ENCODE data around the gene MYLK. TPM values are rescaled to one million over a fixed set of nuclear protein-coding genes. Genes with fewer than 3 reads are reported as not detected.

MYLK gene
- total and polyA plus RNA-seq, 2 donors, result 5.4 to 11.5 TPM

- Histone ChIP-seq H3K27me3 (ENCODE audit: control insufficient read depth in 2 of 2, insufficient read depth in 1 of 2, low read length in 1 of 2) (peaks cover 0 to 7% of the 10 kb centered on the region in 2 donors), H3K27ac (ENCODE audit: low read depth in 1 of 2, low read length in 1 of 2) (peak within 1 kb of the TSS; percentile 91 to 94), H3K36me3 (ENCODE audit: control insufficient read depth in 2 of 2, insufficient read depth in 2 of 2, low read length in 1 of 2) (peaks cover 0 to under 1% of the 10 kb centered on the region in 2 donors), H3K4me3 (ENCODE audit: low read length in 2 of 2) (peak within 1 kb of the TSS; percentile 98 to 99), H3K9me3 (ENCODE audit: control insufficient read depth in 2 of 2, insufficient read depth in 1 of 2, low read length in 1 of 2) (peaks cover 2 to 12% of the 10 kb centered on the region in 2 donors), H3K4me1 (ENCODE audit: control insufficient read depth in 2 of 2, insufficient read depth in 2 of 2, low read length in 2 of 2) (peaks cover 2 to 14% of the 10 kb centered on the region in 2 donors)
- peak; percentile 84 to 96 (median 92) for DNase-seq (ENCODE audit: low read depth in 6 of 9, low spot score in 9 of 9)
- under 1% methylated on average over 54 of the region's 54 CpGs for WGBS
Measured at GRCh38 chr3:123584988-123585937, 298.9 kb downstream of the MYLK start, which contains the start of gene HACD2. Gene HACD2 (minus strand): TSS chr3:123585053. CDS start chr3:123585027, 26 bp downstream.

- Histone ChIP-seq H3K4me1 (ENCODE audit: control insufficient read depth in 2 of 2, insufficient read depth in 2 of 2, low read length in 2 of 2) (peaks cover 2 to 14% of the 10 kb centered on the region in 2 donors), H3K4me3 (ENCODE audit: low read length in 2 of 2) (peak overlapping the region; percentile 98 to 99), H3K9me3 (ENCODE audit: control insufficient read depth in 2 of 2, insufficient read depth in 1 of 2, low read length in 1 of 2) (peaks cover 0 to 5% of the 10 kb centered on the region in 2 donors), H3K36me3 (ENCODE audit: control insufficient read depth in 2 of 2, insufficient read depth in 2 of 2, low read length in 1 of 2) (peaks cover 0 to 3% of the 10 kb centered on the region in 2 donors), H3K27ac (ENCODE audit: low read depth in 1 of 2, low read length in 1 of 2) (peak overlapping the region in 1 of 2 donors; percentile 81), H3K27me3 (ENCODE audit: control insufficient read depth in 2 of 2, insufficient read depth in 1 of 2, low read length in 1 of 2) (peaks cover 0 to 7% of the 10 kb centered on the region in 2 donors)
- DNase-seq (ENCODE audit: low read depth in 6 of 9, low spot score in 9 of 9), result peak in 5 of 9 donors; percentile 5 to 35 (median 18)
- WGBS, result under 1% methylated on average over 65 of the region's 65 CpGs
Measured at GRCh38 chr3:123584284-123584987, 299.7 kb downstream of the MYLK start.

GRCh38 chr3:123583561-123583960, 300.6 kb downstream of the MYLK start:
- Histone ChIP-seq H3K4me1 (ENCODE audit: control insufficient read depth in 2 of 2, insufficient read depth in 2 of 2, low read length in 2 of 2) (peaks cover 2 to 14% of the 10 kb centered on the region in 2 donors), H3K27ac (ENCODE audit: low read depth in 1 of 2, low read length in 1 of 2) (no peak overlapping the region), H3K36me3 (ENCODE audit: control insufficient read depth in 2 of 2, insufficient read depth in 2 of 2, low read length in 1 of 2) (peaks cover 0 to 6% of the 10 kb centered on the region in 2 donors), H3K9me3 (ENCODE audit: control insufficient read depth in 2 of 2, insufficient read depth in 1 of 2, low read length in 1 of 2) (peaks cover 0 to 5% of the 10 kb centered on the region in 2 donors), H3K4me3 (ENCODE audit: low read length in 2 of 2) (no peak overlapping the region), H3K27me3 (ENCODE audit: control insufficient read depth in 2 of 2, insufficient read depth in 1 of 2, low read length in 1 of 2) (peaks cover 0 to 7% of the 10 kb centered on the region in 2 donors)
- no peak for DNase-seq (ENCODE audit: low read depth in 6 of 9, low spot score in 9 of 9)
- WGBS, result 91% methylated on average over 3 of the region's 3 CpGs

- Histone ChIP-seq H3K27me3 (ENCODE audit: control insufficient read depth in 2 of 2, insufficient read depth in 1 of 2, low read length in 1 of 2) (peaks cover 0 to 7% of the 10 kb centered on the region in 2 donors), H3K36me3 (ENCODE audit: control insufficient read depth in 2 of 2, insufficient read depth in 2 of 2, low read length in 1 of 2) (peaks cover 0 to 6% of the 10 kb centered on the region in 2 donors), H3K4me1 (ENCODE audit: control insufficient read depth in 2 of 2, insufficient read depth in 2 of 2, low read length in 2 of 2) (peaks cover 2 to 14% of the 10 kb centered on the region in 2 donors), H3K27ac (ENCODE audit: low read depth in 1 of 2, low read length in 1 of 2) (no peak overlapping the region), H3K9me3 (ENCODE audit: control insufficient read depth in 2 of 2, insufficient read depth in 1 of 2, low read length in 1 of 2) (peaks cover 0 to 5% of the 10 kb centered on the region in 2 donors), H3K4me3 (ENCODE audit: low read length in 2 of 2) (no peak overlapping the region)
- 99% methylated on average over 3 of the region's 3 CpGs for WGBS
- no peak for DNase-seq (ENCODE audit: low read depth in 6 of 9, low spot score in 9 of 9)
Measured at GRCh38 chr3:123582315-123582714, 301.8 kb downstream of the MYLK start.

GRCh38 chr3:123576122-123576521, 308.0 kb downstream of the MYLK start:
- no peak overlapping the region for H3K27ac ChIP-seq (ENCODE audit: low read depth in 1 of 2, low read length in 1 of 2)
- no peak for DNase-seq (ENCODE audit: low read depth in 6 of 9, low spot score in 9 of 9)
- H3K4me3 ChIP-seq (ENCODE audit: low read length in 2 of 2), result no peak overlapping the region
- peaks cover 0 to 6% of the 10 kb centered on the region in 2 donors for H3K36me3 ChIP-seq (ENCODE audit: control insufficient read depth in 2 of 2, insufficient read depth in 2 of 2, low read length in 1 of 2)
- H3K4me1 ChIP-seq (ENCODE audit: control insufficient read depth in 2 of 2, insufficient read depth in 2 of 2, low read length in 2 of 2), result no peaks in the 10 kb centered on the region
- 87% methylated on average over 3 of the region's 3 CpGs for WGBS
- H3K9me3 ChIP-seq (ENCODE audit: control insufficient read depth in 2 of 2, insufficient read depth in 1 of 2, low read length in 1 of 2), result no peaks in the 10 kb centered on the region
- no peaks in the 10 kb centered on the region for H3K27me3 ChIP-seq (ENCODE audit: control insufficient read depth in 2 of 2, insufficient read depth in 1 of 2, low read length in 1 of 2)

GRCh38 chr3:123571973-123572365, 312.2 kb downstream of the MYLK start:
- Histone ChIP-seq H3K9me3 (ENCODE audit: control insufficient read depth in 2 of 2, insufficient read depth in 1 of 2, low read length in 1 of 2) (no peaks in the 10 kb centered on the region), H3K4me1 (ENCODE audit: control insufficient read depth in 2 of 2, insufficient read depth in 2 of 2, low read length in 2 of 2) (no peaks in the 10 kb centered on the region), H3K36me3 (ENCODE audit: control insufficient read depth in 2 of 2, insufficient read depth in 2 of 2, low read length in 1 of 2) (peaks cover 0 to 3% of the 10 kb centered on the region in 2 donors), H3K27me3 (ENCODE audit: control insufficient read depth in 2 of 2, insufficient read depth in 1 of 2, low read length in 1 of 2) (no peaks in the 10 kb centered on the region), H3K4me3 (ENCODE audit: low read length in 2 of 2) (no peak overlapping the region), H3K27ac (ENCODE audit: low read depth in 1 of 2, low read length in 1 of 2) (no peak overlapping the region)
- DNase-seq (ENCODE audit: low read depth in 6 of 9, low spot score in 9 of 9), result no peak
- WGBS, result 72% methylated on average over 2 of the region's 2 CpGs

- no peak overlapping the region for H3K27ac ChIP-seq (ENCODE audit: low read depth in 1 of 2, low read length in 1 of 2)
- H3K9me3 ChIP-seq (ENCODE audit: control insufficient read depth in 2 of 2, insufficient read depth in 1 of 2, low read length in 1 of 2), result no peaks in the 10 kb centered on the region
- no peak overlapping the region for H3K4me3 ChIP-seq (ENCODE audit: low read length in 2 of 2)
- H3K4me1 ChIP-seq (ENCODE audit: control insufficient read depth in 2 of 2, insufficient read depth in 2 of 2, low read length in 2 of 2), result no peaks in the 10 kb centered on the region
- DNase-seq (ENCODE audit: low read depth in 6 of 9, low spot score in 9 of 9), result no peak
- peaks cover 0 to 6% of the 10 kb centered on the region in 2 donors for H3K36me3 ChIP-seq (ENCODE audit: control insufficient read depth in 2 of 2, insufficient read depth in 2 of 2, low read length in 1 of 2)
- no peaks in the 10 kb centered on the region for H3K27me3 ChIP-seq (ENCODE audit: control insufficient read depth in 2 of 2, insufficient read depth in 1 of 2, low read length in 1 of 2)
- WGBS, result 60% methylated on average over 4 of the region's 4 CpGs
Measured at GRCh38 chr3:123571264-123571972, 312.7 kb downstream of the MYLK start.

GRCh38 chr3:123568875-123569274, 315.3 kb downstream of the MYLK start:
- no peaks in the 10 kb centered on the region for H3K4me1 ChIP-seq (ENCODE audit: control insufficient read depth in 2 of 2, insufficient read depth in 2 of 2, low read length in 2 of 2)
- peaks cover 3 to 6% of the 10 kb centered on the region in 2 donors for H3K36me3 ChIP-seq (ENCODE audit: control insufficient read depth in 2 of 2, insufficient read depth in 2 of 2, low read length in 1 of 2)
- no peak overlapping the region for H3K27ac ChIP-seq (ENCODE audit: low read depth in 1 of 2, low read length in 1 of 2)
- no peaks in the 10 kb centered on the region for H3K9me3 ChIP-seq (ENCODE audit: control insufficient read depth in 2 of 2, insufficient read depth in 1 of 2, low read length in 1 of 2)
- no peak for DNase-seq (ENCODE audit: low read depth in 6 of 9, low spot score in 9 of 9)
- no peak overlapping the region for H3K4me3 ChIP-seq (ENCODE audit: low read length in 2 of 2)
- H3K27me3 ChIP-seq (ENCODE audit: control insufficient read depth in 2 of 2, insufficient read depth in 1 of 2, low read length in 1 of 2), result no peaks in the 10 kb centered on the region

Measured in thymus (tissue), 11 donors.